OCI-LY1 (cell line): ENCODE results near the gene LZTS3.

Experiments used
- CTCF ChIP-seq: fragments of 200-600 bp; sonication (generic), shearing (Covaris generic); IDR thresholded peaks from 2 replicates; pipeline ENCODE4 v1.5.1; 2017; ENCODE audit warnings: mild to moderate bottlenecking, antibody characterized with exemption, low read length, moderate library complexity, mixed read lengths
- EZH2 ChIP-seq: fragments of 200-600 bp; sonication (generic), shearing (Covaris generic); IDR thresholded peaks from 2 replicates; pipeline ENCODE4 v1.8.0; 2017; ENCODE audit warnings: borderline replicate concordance, mixed run types, mild to moderate bottlenecking, antibody characterized with exemption, low read length, moderate library complexity, mixed read lengths

- TF ChIP-seq CTCF (no peak), EZH2 (no peak)
Measured at GRCh38 chr20:3130051-3130600, 43.2 kb downstream of the LZTS3 start.
